Measurements from ENCODE around the gene THAP11. TPM values are rescaled to one million over a fixed set of nuclear protein-coding genes. Genes with fewer than 3 reads are reported as not detected.
A peak's percentile ranks its signal among the peaks of the same experiment; 100 is the strongest.

THAP11 gene
- total and polyA plus RNA-seq, 2 of the 13 experiments (the other 11 are each of a cell fraction or from before 2014, with no cell fraction given), result 44.2 to 53.4 TPM

DNA sequence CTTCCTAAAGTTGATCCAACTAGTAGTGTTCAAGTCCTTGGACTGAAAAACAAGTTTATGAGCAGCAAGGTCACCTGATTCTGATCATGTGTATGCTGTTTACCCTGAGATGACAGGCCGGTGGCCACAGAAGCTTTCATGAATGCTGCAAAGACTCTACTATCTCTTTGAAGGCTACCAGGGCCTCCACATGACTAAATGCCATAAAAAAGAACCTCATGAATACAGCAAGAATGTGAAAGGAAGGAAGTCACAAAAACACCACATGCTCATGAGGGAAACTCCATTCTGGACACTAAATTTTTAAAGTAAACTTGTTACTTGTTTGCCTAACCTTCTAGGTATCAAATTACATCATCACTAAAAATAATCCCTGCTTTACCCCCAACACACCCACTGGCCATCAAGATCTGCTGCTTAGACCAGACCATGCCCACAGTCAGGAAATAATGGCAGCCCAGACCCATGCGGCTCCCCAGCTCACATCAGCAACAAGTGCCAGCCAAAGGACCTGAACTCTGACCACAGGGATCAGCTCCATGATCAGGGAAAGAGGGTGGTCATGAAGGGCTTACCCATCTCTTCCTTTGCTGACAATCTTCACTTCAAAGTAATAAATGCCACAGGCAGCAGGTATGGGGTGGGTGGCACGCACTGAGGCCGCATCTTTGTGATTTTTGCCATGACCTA lies 37.1 kb upstream of the THAP11 start (continued):
- TF ChIP-seq, protein P1, sequence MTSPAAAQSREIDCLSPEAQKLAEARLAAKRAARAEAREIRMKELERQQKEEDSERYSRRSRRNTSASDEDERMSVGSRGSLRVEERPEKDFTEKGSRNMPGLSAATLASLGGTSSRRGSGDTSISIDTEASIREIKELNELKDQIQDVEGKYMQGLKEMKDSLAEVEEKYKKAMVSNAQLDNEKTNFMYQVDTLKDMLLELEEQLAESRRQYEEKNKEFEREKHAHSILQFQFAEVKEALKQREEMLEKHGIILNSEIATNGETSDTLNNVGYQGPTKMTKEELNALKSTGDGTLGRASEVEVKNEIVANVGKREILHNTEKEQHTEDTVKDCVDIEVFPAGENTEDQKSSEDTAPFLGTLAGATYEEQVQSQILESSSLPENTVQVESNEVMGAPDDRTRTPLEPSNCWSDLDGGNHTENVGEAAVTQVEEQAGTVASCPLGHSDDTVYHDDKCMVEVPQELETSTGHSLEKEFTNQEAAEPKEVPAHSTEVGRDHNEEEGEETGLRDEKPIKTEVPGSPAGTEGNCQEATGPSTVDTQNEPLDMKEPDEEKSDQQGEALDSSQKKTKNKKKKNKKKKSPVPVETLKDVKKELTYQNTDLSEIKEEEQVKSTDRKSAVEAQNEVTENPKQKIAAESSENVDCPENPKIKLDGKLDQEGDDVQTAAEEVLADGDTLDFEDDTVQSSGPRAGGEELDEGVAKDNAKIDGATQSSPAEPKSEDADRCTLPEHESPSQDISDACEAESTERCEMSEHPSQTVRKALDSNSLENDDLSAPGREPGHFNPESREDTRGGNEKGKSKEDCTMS (CRISPR knock-in tag; conservative IDR thresholded peaks at IDR 0.05), result no peak
- TF ChIP-seq, protein P2, sequence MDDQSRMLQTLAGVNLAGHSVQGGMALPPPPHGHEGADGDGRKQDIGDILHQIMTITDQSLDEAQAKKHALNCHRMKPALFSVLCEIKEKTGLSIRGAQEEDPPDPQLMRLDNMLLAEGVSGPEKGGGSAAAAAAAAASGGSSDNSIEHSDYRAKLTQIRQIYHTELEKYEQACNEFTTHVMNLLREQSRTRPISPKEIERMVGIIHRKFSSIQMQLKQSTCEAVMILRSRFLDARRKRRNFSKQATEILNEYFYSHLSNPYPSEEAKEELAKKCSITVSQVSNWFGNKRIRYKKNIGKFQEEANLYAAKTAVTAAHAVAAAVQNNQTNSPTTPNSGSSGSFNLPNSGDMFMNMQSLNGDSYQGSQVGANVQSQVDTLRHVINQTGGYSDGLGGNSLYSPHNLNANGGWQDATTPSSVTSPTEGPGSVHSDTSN (CRISPR knock-in tag; IDR thresholded peaks at IDR 0.05; ENCODE audit: borderline replicate concordance), result no peak
- 0 out of 2 replicates have a peak, but pooled peaks have one; percentile 7 for TF ChIP-seq ZNF878 (CRISPR knock-in tag; IDR thresholded peaks at IDR 0.05)
- TF ChIP-seq HDAC2 (CRISPR knock-in tag; IDR thresholded peaks at IDR 0.05), result peak; percentile 15; the same call in 1 of the 2 replicates
- TF ChIP-seq KDM3A (CRISPR knock-in tag; IDR thresholded peaks at IDR 0.05; ENCODE audit: low read depth), result no peak
- no peak for TF ChIP-seq ZNF7 (CRISPR knock-in tag; IDR thresholded peaks at IDR 0.05)
- TF ChIP-seq HOXD1 (CRISPR knock-in tag; IDR thresholded peaks at IDR 0.05), result no peak
- TF ChIP-seq, protein P3, sequence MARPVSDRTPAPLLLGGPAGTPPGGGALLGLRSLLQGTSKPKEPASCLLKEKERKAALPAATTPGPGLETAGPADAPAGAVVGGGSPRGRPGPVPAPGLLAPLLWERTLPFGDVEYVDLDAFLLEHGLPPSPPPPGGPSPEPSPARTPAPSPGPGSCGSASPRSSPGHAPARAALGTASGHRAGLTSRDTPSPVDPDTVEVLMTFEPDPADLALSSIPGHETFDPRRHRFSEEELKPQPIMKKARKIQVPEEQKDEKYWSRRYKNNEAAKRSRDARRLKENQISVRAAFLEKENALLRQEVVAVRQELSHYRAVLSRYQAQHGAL (CRISPR knock-in tag; IDR thresholded peaks at IDR 0.05; ENCODE audit: not compliant biosample characterization), result no peak
- TF ChIP-seq KDM1A (CRISPR knock-in tag; IDR thresholded peaks at IDR 0.05), result no peak
- TF ChIP-seq SNRNP70 (IDR thresholded peaks at IDR 0.05; ENCODE audit: low read depth, low read length), result no peak
- TF ChIP-seq, protein P4, sequence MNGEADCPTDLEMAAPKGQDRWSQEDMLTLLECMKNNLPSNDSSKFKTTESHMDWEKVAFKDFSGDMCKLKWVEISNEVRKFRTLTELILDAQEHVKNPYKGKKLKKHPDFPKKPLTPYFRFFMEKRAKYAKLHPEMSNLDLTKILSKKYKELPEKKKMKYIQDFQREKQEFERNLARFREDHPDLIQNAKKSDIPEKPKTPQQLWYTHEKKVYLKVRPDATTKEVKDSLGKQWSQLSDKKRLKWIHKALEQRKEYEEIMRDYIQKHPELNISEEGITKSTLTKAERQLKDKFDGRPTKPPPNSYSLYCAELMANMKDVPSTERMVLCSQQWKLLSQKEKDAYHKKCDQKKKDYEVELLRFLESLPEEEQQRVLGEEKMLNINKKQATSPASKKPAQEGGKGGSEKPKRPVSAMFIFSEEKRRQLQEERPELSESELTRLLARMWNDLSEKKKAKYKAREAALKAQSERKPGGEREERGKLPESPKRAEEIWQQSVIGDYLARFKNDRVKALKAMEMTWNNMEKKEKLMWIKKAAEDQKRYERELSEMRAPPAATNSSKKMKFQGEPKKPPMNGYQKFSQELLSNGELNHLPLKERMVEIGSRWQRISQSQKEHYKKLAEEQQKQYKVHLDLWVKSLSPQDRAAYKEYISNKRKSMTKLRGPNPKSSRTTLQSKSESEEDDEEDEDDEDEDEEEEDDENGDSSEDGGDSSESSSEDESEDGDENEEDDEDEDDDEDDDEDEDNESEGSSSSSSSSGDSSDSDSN (CRISPR knock-in tag; IDR thresholded peaks at IDR 0.05), result no peak
- TF ChIP-seq RXRA (CRISPR knock-in tag; IDR thresholded peaks at IDR 0.05), result no peak
- no peak for TF ChIP-seq RFXAP (CRISPR knock-in tag; IDR thresholded peaks at IDR 0.05; ENCODE audit: borderline replicate concordance)
- TF ChIP-seq, protein P5, sequence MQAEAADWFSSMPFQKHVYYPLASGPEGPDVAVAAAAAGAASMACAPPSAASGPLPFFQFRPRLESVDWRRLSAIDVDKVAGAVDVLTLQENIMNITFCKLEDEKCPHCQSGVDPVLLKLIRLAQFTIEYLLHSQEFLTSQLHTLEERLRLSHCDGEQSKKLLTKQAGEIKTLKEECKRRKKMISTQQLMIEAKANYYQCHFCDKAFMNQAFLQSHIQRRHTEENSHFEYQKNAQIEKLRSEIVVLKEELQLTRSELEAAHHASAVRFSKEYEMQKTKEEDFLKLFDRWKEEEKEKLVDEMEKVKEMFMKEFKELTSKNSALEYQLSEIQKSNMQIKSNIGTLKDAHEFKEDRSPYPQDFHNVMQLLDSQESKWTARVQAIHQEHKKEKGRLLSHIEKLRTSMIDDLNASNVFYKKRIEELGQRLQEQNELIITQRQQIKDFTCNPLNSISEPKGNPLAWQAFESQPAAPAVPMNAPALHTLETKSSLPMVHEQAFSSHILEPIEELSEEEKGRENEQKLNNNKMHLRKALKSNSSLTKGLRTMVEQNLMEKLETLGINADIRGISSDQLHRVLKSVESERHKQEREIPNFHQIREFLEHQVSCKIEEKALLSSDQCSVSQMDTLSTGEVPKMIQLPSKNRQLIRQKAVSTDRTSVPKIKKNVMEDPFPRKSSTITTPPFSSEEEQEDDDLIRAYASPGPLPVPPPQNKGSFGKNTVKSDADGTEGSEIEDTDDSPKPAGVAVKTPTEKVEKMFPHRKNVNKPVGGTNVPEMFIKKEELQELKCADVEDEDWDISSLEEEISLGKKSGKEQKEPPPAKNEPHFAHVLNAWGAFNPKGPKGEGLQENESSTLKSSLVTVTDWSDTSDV (CRISPR knock-in tag; IDR thresholded peaks at IDR 0.05), result no peak
- 0 out of 2 replicates have a peak, but pooled peaks have one; percentile 15 for TF ChIP-seq MIER3 (CRISPR knock-in tag; IDR thresholded peaks at IDR 0.05; ENCODE audit: borderline replicate concordance)
- no peak for TF ChIP-seq CREB1 (IDR thresholded peaks at IDR 0.05)
- TF ChIP-seq CREB1 (CRISPR knock-in tag; IDR thresholded peaks at IDR 0.05), result no peak
- TF ChIP-seq ZNF670 (CRISPR knock-in tag; IDR thresholded peaks at IDR 0.05; ENCODE audit: borderline replicate concordance), result no peak
- TF ChIP-seq, protein P6, sequence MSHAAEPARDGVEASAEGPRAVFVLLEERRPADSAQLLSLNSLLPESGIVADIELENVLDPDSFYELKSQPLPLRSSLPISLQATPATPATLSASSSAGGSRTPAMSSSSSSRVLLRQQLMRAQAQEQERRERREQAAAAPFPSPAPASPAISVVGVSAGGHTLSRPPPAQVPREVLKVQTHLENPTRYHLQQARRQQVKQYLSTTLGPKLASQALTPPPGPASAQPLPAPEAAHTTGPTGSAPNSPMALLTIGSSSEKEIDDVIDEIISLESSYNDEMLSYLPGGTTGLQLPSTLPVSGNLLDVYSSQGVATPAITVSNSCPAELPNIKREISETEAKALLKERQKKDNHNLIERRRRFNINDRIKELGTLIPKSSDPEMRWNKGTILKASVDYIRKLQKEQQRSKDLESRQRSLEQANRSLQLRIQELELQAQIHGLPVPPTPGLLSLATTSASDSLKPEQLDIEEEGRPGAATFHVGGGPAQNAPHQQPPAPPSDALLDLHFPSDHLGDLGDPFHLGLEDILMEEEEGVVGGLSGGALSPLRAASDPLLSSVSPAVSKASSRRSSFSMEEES (CRISPR knock-in tag; IDR thresholded peaks at IDR 0.05), result peak; percentile 96

Measured in HepG2 (cell line).